BLaER1 (cell line): Measurements from ENCODE around the gene JAZF1.

Source experiments
- H3K27ac ChIP-seq: shearing (Covaris generic); formaldehyde crosslinking; 2 replicates; pipeline ENCODE4 v1.8.1; 2022
- H3K27me3 ChIP-seq: shearing (Covaris generic); formaldehyde crosslinking; 2 replicates; pipeline ENCODE4 v1.8.1; 2022
- H3K36me3 ChIP-seq: shearing (Covaris generic); formaldehyde crosslinking; 2 replicates; pipeline ENCODE4 v1.8.1; 2022
- H3K4me1 ChIP-seq: shearing (Covaris generic); formaldehyde crosslinking; 2 replicates; pipeline ENCODE4 v1.8.1; 2022
- H3K4me2 ChIP-seq: shearing (Covaris generic); formaldehyde crosslinking; 2 replicates; pipeline ENCODE4 v1.8.1; 2022
- H3K4me3 ChIP-seq: shearing (Covaris generic); formaldehyde crosslinking; 2 replicates; pipeline ENCODE4 v1.8.1; 2022
- H3K9ac ChIP-seq: shearing (Covaris generic); formaldehyde crosslinking; 2 replicates; pipeline ENCODE4 v1.8.1; 2022
- H3K9me3 ChIP-seq: shearing (Covaris generic); formaldehyde crosslinking; 2 replicates; pipeline ENCODE4 v1.8.1; 2022
- H4K20me1 ChIP-seq: shearing (Covaris generic); formaldehyde crosslinking; 2 replicates; pipeline ENCODE4 v1.8.1; 2022
- Cebpa-rat ChIP-seq: shearing (Covaris generic); IDR thresholded peaks from 2 replicates; pipeline ENCODE4 v1.8.1; 2022

Gene JAZF1

DNA sequence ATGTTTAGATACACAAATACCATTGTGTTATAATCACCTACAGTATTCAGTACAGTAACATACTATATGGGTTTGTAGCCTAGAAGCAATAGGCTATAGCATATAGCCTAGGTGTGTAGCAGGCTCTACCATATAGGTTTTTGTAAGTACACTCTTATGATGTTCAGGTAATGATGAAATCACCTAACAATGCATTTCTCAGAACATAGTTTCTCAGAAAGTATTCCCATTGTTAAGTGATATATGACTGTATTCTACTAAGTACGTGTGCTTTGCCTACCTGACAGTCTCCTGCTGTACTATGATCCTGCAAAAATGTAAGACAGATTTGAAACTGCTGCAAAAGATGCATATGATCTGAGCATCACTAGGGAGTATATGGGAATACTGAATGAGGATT is 137.9 kb downstream of the JAZF1 start:
- Histone ChIP-seq H3K4me3 (no peak overlapping the region), H3K4me2 (no peak overlapping the region), H3K27ac (no peak overlapping the region), H3K27me3 (no peaks in the 10 kb centered on the region), H3K36me3 (no peaks in the 10 kb centered on the region), H3K9me3 (no peaks in the 10 kb centered on the region), H3K9ac (no peak overlapping the region), H3K4me1 (no peaks in the 10 kb centered on the region), H4K20me1 (no peaks in the 10 kb centered on the region)
- TF ChIP-seq Cebpa-rat, result no peak

DNA sequence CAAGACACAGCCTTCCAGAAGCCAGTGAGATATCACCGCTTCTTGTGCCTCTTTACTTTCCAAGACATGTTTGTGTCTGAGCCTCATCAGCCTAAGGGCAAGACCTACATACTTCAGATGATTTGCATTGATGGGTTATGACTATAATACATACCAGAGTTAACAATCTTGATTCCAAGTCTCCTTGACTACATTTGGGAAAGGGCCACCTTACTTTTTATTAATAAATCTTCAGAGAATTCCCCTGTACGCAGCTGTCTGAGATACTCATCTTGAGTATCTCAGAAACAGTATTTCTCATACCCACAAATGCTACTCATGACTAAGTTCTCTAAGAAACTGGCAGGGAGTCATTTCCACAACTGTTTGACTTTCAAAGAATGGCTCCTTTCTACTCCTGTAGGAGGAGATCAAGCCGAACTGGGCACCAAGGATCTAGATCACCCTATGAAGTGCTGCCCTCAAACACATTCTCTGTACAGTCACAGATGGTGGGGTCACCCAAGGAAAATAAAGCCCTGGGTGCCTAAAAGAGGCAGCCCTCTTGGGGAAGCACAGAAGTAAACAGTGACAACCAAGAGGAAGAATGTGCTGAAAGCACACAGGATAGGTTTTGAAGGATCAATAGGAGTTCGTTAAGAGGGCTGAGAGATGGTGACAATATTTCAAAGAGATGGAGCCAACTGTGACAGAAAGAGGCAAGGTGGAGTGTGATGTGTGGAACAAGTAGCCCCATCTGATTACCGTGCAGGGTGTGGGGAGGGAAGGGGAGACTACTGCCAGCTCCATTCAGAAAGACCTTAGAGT is 138.9 kb downstream of the JAZF1 start:
- Histone ChIP-seq H3K4me2 (no peak overlapping the region), H4K20me1 (no peaks in the 10 kb centered on the region), H3K27ac (no peak overlapping the region), H3K36me3 (no peaks in the 10 kb centered on the region), H3K27me3 (no peaks in the 10 kb centered on the region), H3K4me3 (no peak overlapping the region), H3K9me3 (no peaks in the 10 kb centered on the region), H3K4me1 (no peaks in the 10 kb centered on the region), H3K9ac (no peak overlapping the region)
- no peak for TF ChIP-seq Cebpa-rat

DNA sequence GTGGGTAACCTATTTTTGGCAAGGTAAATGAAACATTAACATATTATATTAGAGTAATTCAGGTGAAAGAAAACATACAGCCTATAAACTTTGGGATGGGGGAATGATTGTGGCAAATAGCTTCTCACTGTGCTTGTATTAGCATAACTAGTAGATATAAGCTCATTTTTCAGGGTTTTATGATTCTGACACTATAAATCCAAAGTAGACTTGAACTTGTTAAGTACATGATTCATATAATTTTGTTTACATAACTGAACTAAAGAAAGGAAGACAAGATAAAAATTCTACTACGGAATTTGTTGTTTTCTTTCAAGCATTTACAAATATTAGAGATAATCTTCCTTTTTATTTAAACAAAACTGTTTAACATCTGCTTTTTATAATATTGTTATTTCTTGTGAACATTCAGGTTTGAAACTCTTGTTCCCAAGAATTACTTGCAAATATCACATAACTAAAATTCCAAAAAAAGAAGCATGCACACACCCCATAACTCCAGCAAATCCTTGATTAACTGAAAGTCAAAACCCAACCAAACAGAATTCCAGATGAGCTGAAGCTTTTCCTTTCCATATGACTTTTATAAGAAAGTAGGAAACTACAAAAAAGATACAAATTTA is 142.3 kb downstream of the JAZF1 start:
- Histone ChIP-seq H3K36me3 (no peaks in the 10 kb centered on the region), H3K4me1 (no peaks in the 10 kb centered on the region), H3K9me3 (no peaks in the 10 kb centered on the region), H3K27ac (no peak overlapping the region), H3K9ac (no peak overlapping the region), H3K27me3 (0 out of 2 replicates have a peak, but pooled peaks cover 3% of the 10 kb centered on the region), H3K4me3 (no peak overlapping the region), H4K20me1 (no peaks in the 10 kb centered on the region), H3K4me2 (no peak overlapping the region)
- TF ChIP-seq Cebpa-rat, result no peak

DNA sequence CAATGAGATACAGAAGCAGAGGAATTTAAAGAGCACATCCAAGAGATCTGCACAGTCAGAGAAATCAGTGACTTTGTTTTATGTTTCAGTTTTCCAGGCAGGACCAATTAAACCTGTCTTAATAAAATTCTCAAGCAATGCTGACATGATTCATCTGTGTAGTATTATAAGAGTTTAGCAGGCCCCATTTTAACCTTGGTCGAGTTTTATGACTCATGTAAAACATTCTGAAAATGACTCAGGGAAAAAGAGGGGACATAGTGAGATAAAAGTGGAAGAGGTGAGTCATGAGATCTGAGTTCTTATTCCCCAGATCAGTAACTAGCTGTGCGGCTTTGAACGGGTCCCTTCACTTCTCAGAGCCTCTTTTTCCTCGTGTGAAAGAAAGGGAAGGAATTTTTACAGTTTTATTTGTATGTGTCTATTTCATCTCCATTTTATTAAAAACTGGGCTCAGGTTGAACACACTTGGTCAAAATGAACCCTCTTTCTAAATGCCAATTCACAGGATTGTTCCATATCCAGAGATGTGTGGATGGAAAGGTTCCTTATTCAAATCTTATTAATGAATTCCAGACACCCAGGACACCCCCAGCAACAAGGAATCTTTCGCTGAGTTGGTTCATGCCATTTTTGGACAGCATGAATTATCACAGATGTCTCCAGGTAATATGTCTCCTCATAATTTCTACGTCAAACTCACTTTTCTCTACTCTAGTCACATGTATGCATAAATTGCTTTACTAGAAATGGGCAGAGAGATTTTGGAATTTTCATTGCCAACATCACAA is 143.2 kb downstream of the JAZF1 start:
- H3K27ac ChIP-seq, result no peak overlapping the region
- H3K9ac ChIP-seq, result no peak overlapping the region
- H3K4me1 ChIP-seq, result no peaks in the 10 kb centered on the region
- no peaks in the 10 kb centered on the region for H4K20me1 ChIP-seq
- 0 out of 2 replicates have a peak, but pooled peaks cover 3% of the 10 kb centered on the region for H3K27me3 ChIP-seq
- no peaks in the 10 kb centered on the region for H3K9me3 ChIP-seq
- H3K36me3 ChIP-seq, result no peaks in the 10 kb centered on the region
- no peak overlapping the region for H3K4me2 ChIP-seq
- no peak for TF ChIP-seq Cebpa-rat
- no peak overlapping the region for H3K4me3 ChIP-seq

DNA sequence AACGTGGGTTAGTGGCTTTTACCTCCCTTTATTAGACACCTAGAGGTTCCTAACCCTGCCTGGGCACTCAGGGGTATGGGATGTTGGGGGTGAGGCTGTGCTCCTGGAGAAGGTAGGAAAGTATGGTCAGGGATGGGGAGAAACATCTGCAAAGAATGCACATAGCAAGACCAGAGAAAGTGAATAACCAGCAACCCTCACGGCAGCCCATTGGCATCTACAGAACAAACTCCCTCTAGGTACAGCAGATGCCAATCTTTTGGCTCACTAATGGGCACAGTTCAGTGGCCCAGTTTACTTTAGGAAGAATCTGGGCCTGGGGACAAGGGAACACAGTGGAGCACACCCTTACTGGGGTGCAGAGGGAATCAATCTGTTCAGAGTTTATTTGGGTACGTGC is 143.9 kb downstream of the JAZF1 start:
- Histone ChIP-seq H3K27me3 (0 out of 2 replicates have a peak, but pooled peaks cover 3% of the 10 kb centered on the region), H3K4me2 (no peak overlapping the region), H3K36me3 (no peaks in the 10 kb centered on the region), H4K20me1 (no peaks in the 10 kb centered on the region), H3K27ac (no peak overlapping the region), H3K9ac (no peak overlapping the region), H3K4me1 (no peaks in the 10 kb centered on the region), H3K4me3 (no peak overlapping the region), H3K9me3 (no peaks in the 10 kb centered on the region)
- no peak for TF ChIP-seq Cebpa-rat

DNA sequence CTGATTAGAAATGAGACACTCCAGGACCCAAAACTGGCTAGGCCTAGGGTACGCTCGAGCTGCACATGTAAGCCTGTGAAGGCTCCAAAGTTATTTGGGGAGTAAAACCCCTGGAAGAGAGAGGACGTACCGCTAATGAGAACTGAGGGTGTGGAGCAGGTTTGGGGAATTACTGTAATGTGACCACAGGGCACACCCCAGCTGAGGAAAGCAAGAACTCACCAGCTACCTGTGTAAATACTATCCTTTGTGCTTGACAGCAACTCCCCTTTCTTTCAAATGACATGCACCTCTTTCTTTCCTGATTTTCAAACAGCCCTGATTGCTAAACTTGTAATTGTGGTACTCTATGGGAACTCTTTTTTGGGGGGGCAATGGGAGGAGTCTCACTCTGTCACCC is 147.2 kb downstream of the JAZF1 start:
- no peak overlapping the region for H3K27ac ChIP-seq
- H3K4me3 ChIP-seq, result no peak overlapping the region
- H3K9ac ChIP-seq, result no peak overlapping the region
- H4K20me1 ChIP-seq, result no peaks in the 10 kb centered on the region
- 0 out of 2 replicates have a peak, but pooled peaks cover 3% of the 10 kb centered on the region for H3K27me3 ChIP-seq
- TF ChIP-seq Cebpa-rat, result no peak
- H3K4me1 ChIP-seq, result no peaks in the 10 kb centered on the region
- H3K36me3 ChIP-seq, result no peaks in the 10 kb centered on the region
- H3K9me3 ChIP-seq, result no peaks in the 10 kb centered on the region
- H3K4me2 ChIP-seq, result no peak overlapping the region

DNA sequence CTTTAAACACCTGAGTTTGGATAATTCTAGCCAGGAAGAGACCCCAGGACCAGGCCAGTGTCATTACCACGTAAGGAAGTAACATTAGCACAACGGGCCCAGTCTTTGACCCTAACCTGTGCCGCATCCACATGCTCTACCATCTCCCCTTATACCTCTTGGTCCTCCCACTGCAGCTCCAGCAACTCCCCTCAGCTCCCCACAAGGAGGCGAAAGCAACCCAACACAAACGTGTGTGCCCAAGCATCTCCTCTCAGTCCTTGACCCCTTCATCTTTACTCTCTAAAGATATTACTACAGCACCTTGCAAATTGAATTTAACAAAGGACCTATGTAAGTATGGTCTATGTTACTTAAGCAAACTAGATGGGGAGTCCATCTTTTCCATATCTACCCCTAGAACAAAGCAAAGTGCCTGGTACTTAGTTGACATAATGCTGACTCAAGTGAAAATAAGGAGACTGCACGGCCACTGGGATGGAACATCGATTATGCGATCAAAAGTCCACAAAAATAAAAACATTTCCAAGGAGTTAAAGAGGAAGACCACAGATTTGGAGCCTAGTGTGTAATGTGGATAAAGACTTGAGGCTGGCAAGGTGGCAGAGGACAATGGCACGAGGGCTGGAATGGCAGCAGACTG is 147.7 kb downstream of the JAZF1 start:
- Histone ChIP-seq H3K27me3 (0 out of 2 replicates have a peak, but pooled peaks cover 3% of the 10 kb centered on the region), H3K4me3 (no peak overlapping the region), H3K4me2 (no peak overlapping the region), H3K9ac (no peak overlapping the region), H4K20me1 (no peaks in the 10 kb centered on the region), H3K36me3 (no peaks in the 10 kb centered on the region), H3K4me1 (no peaks in the 10 kb centered on the region), H3K27ac (no peak overlapping the region), H3K9me3 (no peaks in the 10 kb centered on the region)
- TF ChIP-seq Cebpa-rat, result no peak

DNA sequence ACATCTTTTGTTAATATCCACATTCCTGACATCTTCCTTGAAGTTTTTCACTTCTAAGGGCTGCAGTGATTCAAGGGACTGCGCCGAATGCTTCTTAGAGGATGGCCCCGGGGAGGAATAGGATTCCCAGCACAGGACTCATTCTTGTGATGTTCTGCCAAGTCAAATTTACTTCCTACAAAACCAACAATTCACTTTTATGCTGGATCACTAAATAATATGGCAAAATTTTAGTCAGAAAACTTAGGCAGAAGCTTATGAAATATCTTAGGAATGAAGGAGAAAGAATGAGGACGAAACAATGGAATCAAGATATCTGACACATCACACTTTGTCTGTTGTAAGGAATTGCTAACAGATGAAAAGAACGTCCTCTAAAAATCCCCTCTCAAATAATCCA is 151.5 kb downstream of the JAZF1 start:
- Histone ChIP-seq H4K20me1 (no peaks in the 10 kb centered on the region), H3K27ac (no peak overlapping the region), H3K36me3 (no peaks in the 10 kb centered on the region), H3K9ac (no peak overlapping the region), H3K4me1 (no peaks in the 10 kb centered on the region), H3K27me3 (no peaks in the 10 kb centered on the region), H3K9me3 (no peaks in the 10 kb centered on the region), H3K4me2 (no peak overlapping the region), H3K4me3 (no peak overlapping the region)
- TF ChIP-seq Cebpa-rat, result no peak

DNA sequence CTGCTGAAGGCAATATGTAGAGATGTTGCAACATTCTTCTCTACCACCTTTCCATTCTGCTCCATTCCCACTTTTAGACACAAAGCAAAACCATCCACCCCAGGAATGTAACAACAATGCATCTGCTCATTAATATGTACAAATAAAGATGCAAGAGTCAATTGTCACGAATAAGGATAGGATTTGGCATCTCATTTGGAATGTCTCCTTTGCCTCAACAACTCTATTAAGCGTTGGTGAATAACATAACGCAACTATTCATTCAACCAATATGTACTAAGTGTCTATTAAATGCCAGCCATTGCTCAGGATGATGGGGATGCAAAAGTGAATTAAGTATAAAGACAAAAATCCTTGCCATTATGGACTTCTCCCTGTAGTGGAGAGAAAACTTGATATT is 152.1 kb downstream of the JAZF1 start:
- Histone ChIP-seq H3K4me2 (no peak overlapping the region), H4K20me1 (no peaks in the 10 kb centered on the region), H3K27me3 (no peaks in the 10 kb centered on the region), H3K9ac (no peak overlapping the region), H3K36me3 (no peaks in the 10 kb centered on the region), H3K4me3 (no peak overlapping the region), H3K9me3 (no peaks in the 10 kb centered on the region), H3K27ac (no peak overlapping the region), H3K4me1 (no peaks in the 10 kb centered on the region)
- TF ChIP-seq Cebpa-rat, result no peak
